Testis (tissue), 3 donors: ENCODE measurements around the gene ARPC2. TPM values are rescaled to one million over a fixed set of nuclear protein-coding genes. Genes with fewer than 3 reads are reported as not detected.
A peak's percentile ranks its signal among the peaks of the same experiment; 100 is the strongest.

Source experiments
- DNase-seq: peaks from one replicate; pipeline ENCODE4 v3.0.0-alpha.2; 2019
- H3K27ac ChIP-seq, 2 donors: fragments of 200-600 bp; sonication (generic); one replicate each; pipeline ENCODE4 v1.5.1; 2019
- H3K27me3 ChIP-seq: fragments of 200-600 bp; sonication (generic); one replicate; pipeline ENCODE4 v1.5.1; 2019
- H3K36me3 ChIP-seq: fragments of 200-600 bp; sonication (generic); one replicate; pipeline ENCODE4 v1.5.1; 2017; ENCODE audit warnings: low read depth; ENCODE audit errors: missing control alignments
- H3K4me1 ChIP-seq: fragments of 200-600 bp; sonication (generic); one replicate; pipeline ENCODE4 v1.5.1; 2019
- H3K4me3 ChIP-seq, 2 donors: fragments of 200-600 bp; sonication (generic); one replicate each; pipeline ENCODE4 v1.5.1; 2017 to 2019
- H3K9me3 ChIP-seq: fragments of 200-600 bp; sonication (generic); one replicate; pipeline ENCODE4 v1.5.1; 2017
- CTCF ChIP-seq, 3 experiments: fragments of 450-650 bp in 2 of 3; fragments of 200-600 bp in 1 of 3; sonication (generic) in 1 of 3; IDR thresholded peaks; one replicate each; pipeline ENCODE4 v1.5.1; 2016 to 2019; ENCODE audit warnings: antibody characterized with exemption in 3 of 3, mild to moderate bottlenecking in 2 of 3, moderate library complexity in 1 of 3
- POLR2A ChIP-seq: fragments of 450-650 bp; IDR thresholded peaks from one replicate; pipeline ENCODE4 v1.6.1; 2017; ENCODE audit warnings: antibody characterized with exemption, mild to moderate bottlenecking, moderate library complexity
- WGBS, 2 donors: methylation state at CpG; one replicate each; pipeline ENCODE4 v1.1.5; 2018; 5-methylcytosine and 5-hydroxymethylcytosine counted together
- intact Hi-C: fragments of 100-400 bp; cut with DNase I; formaldehyde crosslinking; loops from one replicate; pipeline ENCODE4 v1.15.1; 2023; ENCODE audit warnings: low total_unique reads
- polyA plus RNA-seq: library from polyadenylated mRNA; stranded (reverse); fragments of 350-450 nt; fragmentation: Illumina TruSeq; extraction: RNeasy Lipid Tissue Mini Kit (QIAGEN cat#74804); gene quantifications from one replicate; pipeline ENCODE4 v1.2.3, GENCODE V29; 2014; ENCODE audit warnings: low read depth, low replicate concordance; ENCODE audit not compliant: insufficient read depth
- total RNA-seq, 2 donors: library from RNA; depleted of rRNA; stranded (reverse); fragments of >200 nt; gene quantifications; one replicate each; pipeline ENCODE4 v1.2.3, GENCODE V29; 2016

The ARPC2 gene
- total and polyA plus RNA-seq, 3 donors from 2014 or later: 255 to 338 (median 271) TPM

GRCh38 chr2:218284106-218284811 is 67.3 kb downstream of the ARPC2 start:
- peak overlapping the region in 1 of 2 donors; percentile 87 for H3K27ac ChIP-seq
- no peaks in the 10 kb centered on the region for H3K9me3 ChIP-seq
- TF ChIP-seq CTCF (IDR thresholded peaks at IDR 0.05) (no peak), POLR2A (no peak)
- H3K4me1 ChIP-seq: peaks cover 59% of the 10 kb centered on the region
- no peak for DNase-seq
- no peaks in the 10 kb centered on the region for H3K27me3 ChIP-seq
- no peaks in the 10 kb centered on the region for H3K36me3 ChIP-seq
- WGBS, 2 donors: 65 to 72% methylated on average over 16 of the region's 16 CpGs
- intact Hi-C loops: no loop called here
- no peak overlapping the region for H3K4me3 ChIP-seq

GRCh38 chr2:218285604-218286003 is 68.6 kb downstream of the ARPC2 start:
- Histone ChIP-seq H3K27me3 (no peaks in the 10 kb centered on the region), H3K4me3 (no peak overlapping the region), H3K36me3 (no peaks in the 10 kb centered on the region), H3K9me3 (no peaks in the 10 kb centered on the region), H3K27ac (peak overlapping the region; percentile 87 to 90), H3K4me1 (peaks cover 68% of the 10 kb centered on the region)
- TF ChIP-seq CTCF (IDR thresholded peaks at IDR 0.05): no peak
- DNase-seq: no peak
- 31 to 39% methylated on average over 3 to 6 of the region's 6 CpGs for WGBS, 2 donors
- intact Hi-C loops: no loop called here

- H3K4me1 ChIP-seq: peaks cover 78% of the 10 kb centered on the region
- no peaks in the 10 kb centered on the region for H3K36me3 ChIP-seq
- DNase-seq: peak; percentile 93
- H3K9me3 ChIP-seq: no peaks in the 10 kb centered on the region
- H3K27me3 ChIP-seq: no peaks in the 10 kb centered on the region
- WGBS, 2 donors: 10 to 13% methylated on average over 5 to 11 of the region's 11 CpGs
- intact Hi-C loops: no loop called here
- peak overlapping the region; percentile 29 to 46 for H3K4me3 ChIP-seq
- peak overlapping the region; percentile 87 to 90 for H3K27ac ChIP-seq
- TF ChIP-seq CTCF (IDR thresholded peaks at IDR 0.05) (no peak), POLR2A (no peak)
Observed at GRCh38 chr2:218286570-218287459, 69.8 kb downstream of the ARPC2 start.

GRCh38 chr2:218289639-218290315 is 72.8 kb downstream of the ARPC2 start:
- H3K4me3 ChIP-seq: no peak overlapping the region
- 40 to 51% methylated on average over 6 of the region's 6 CpGs for WGBS, 2 donors
- H3K9me3 ChIP-seq: no peaks in the 10 kb centered on the region
- TF ChIP-seq CTCF (IDR thresholded peaks at IDR 0.05) (no peak), POLR2A (no peak)
- no peaks in the 10 kb centered on the region for H3K27me3 ChIP-seq
- DNase-seq: peak; percentile 43
- intact Hi-C loops: loop anchor here (5.0 kb wide), 1 partner anchor 108 kb away; the partner anchor contains the start of gene CTDSP1
- peak overlapping the region in 1 of 2 donors; percentile 96 for H3K27ac ChIP-seq
- no peaks in the 10 kb centered on the region for H3K36me3 ChIP-seq
- H3K4me1 ChIP-seq: peaks cover 58% of the 10 kb centered on the region
